Activated CD4-positive, alpha-beta T cell treated with anti-CD3 and anti-CD28 coated beads, Interleukin-2, amount 10 ng/mL, durations not matched to agents 7 days and 5 days (primary cell): ENCODE data around the gene MOB3B. TPM values are rescaled to one million over a fixed set of nuclear protein-coding genes. Genes with fewer than 3 reads are reported as not detected.

Experiments used
- CTCF ChIA-PET: fragments of 350-600 bp; sonication (Branson Sonifier 250); formaldehyde crosslinking; loops from one replicate; lab custom pipeline; 2021; ENCODE audit warnings: antibody characterized with exemption; lab: Charles Lee
- POLR2A ChIA-PET: fragments of 350-600 bp; sonication (Branson Sonifier 250); formaldehyde crosslinking; loops from one replicate; lab custom pipeline; 2021; ENCODE audit warnings: antibody characterized with exemption; lab: Charles Lee
- DNase-seq: peaks from one replicate; pipeline ENCODE4 v3.0.0-alpha.2; 2020
- H3K27ac Mint-ChIP-seq: one replicate; pipeline ENCODE4 v1.8.0; 2021; ENCODE audit warnings: mild to moderate bottlenecking, moderate library complexity, mixed read lengths
- H3K27me3 Mint-ChIP-seq: one replicate; pipeline ENCODE4 v1.8.0; 2021; ENCODE audit warnings: mixed read lengths
- H3K36me3 Mint-ChIP-seq: one replicate; pipeline ENCODE4 v1.8.0; 2021; ENCODE audit warnings: low read depth, mixed read lengths
- H3K4me1 Mint-ChIP-seq: one replicate; pipeline ENCODE4 v1.8.0; 2021; ENCODE audit warnings: mixed read lengths
- H3K4me3 Mint-ChIP-seq: one replicate; pipeline ENCODE4 v1.8.0; 2021; ENCODE audit warnings: mild to moderate bottlenecking, moderate library complexity, mixed read lengths
- H3K9me3 Mint-ChIP-seq: one replicate; pipeline ENCODE4 v1.8.0; 2021; ENCODE audit warnings: mixed read lengths
- total RNA-seq, 2 experiments: library from RNA; stranded (reverse); gene quantifications; one replicate each; pipeline ENCODE4 v1.2.3, GENCODE V29; 2021

The MOB3B gene
- total RNA-seq, 2 experiments from 2014 or later: 0.62 to 0.71 TPM

DNA sequence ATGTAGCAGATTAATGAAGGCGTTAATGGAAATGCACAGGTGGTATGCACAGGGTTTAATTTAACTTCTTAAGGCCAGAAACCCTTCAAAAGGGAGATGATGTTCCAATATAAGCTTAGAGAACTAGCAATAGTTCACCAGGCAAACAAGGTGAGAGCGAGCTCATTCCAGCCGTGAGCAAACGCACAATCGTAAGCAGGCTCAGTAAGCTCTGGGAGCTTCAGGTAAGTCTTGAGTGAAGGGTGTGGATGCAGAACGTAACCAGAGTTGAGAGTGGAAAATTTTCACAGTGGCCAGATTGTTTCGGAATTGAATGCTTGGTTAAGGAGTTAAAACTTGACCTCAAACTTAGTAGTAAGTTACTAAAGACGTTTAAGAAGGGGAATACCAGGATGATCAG, 238.3 kb downstream of the MOB3B start:
- no peaks in the 10 kb centered on the region for H3K36me3 Mint-ChIP-seq
- CTCF ChIA-PET: no interaction called here
- POLR2A ChIA-PET: no interaction called here

GRCh38 chr9:27282269-27282668, 247.3 kb downstream of the MOB3B start:
- Mint-ChIP-seq H3K4me3 (no peak overlapping the region), H3K4me1 (no peaks in the 10 kb centered on the region), H3K9me3 (no peaks in the 10 kb centered on the region), H3K36me3 (no peaks in the 10 kb centered on the region), H3K27me3 (peaks cover 15% of the 10 kb centered on the region), H3K27ac (no peak overlapping the region)
- ChIA-PET CTCF (no interaction called here), POLR2A (no interaction called here)
- DNase-seq: no peak

More for the DNA sequence above, 238.3 kb downstream of the MOB3B start:
- H3K27me3 Mint-ChIP-seq: peaks cover 12% of the 10 kb centered on the region
- no peak overlapping the region for H3K27ac Mint-ChIP-seq
- no peak for DNase-seq
- no peaks in the 10 kb centered on the region for H3K4me1 Mint-ChIP-seq
- no peaks in the 10 kb centered on the region for H3K9me3 Mint-ChIP-seq
- no peak overlapping the region for H3K4me3 Mint-ChIP-seq

GRCh38 chr9:27280860-27281259, 248.8 kb downstream of the MOB3B start:
- Mint-ChIP-seq H3K4me3 (no peak overlapping the region), H3K36me3 (no peaks in the 10 kb centered on the region), H3K27me3 (peaks cover 10% of the 10 kb centered on the region), H3K4me1 (peaks cover 2% of the 10 kb centered on the region), H3K9me3 (no peaks in the 10 kb centered on the region), H3K27ac (no peak overlapping the region)
- ChIA-PET POLR2A (no interaction called here), CTCF (no interaction called here)
- no peak for DNase-seq

- no peak for DNase-seq
- POLR2A ChIA-PET: no interaction called here
- Mint-ChIP-seq H3K27me3 (peaks cover 10% of the 10 kb centered on the region), H3K4me1 (peaks cover 2% of the 10 kb centered on the region), H3K4me3 (no peak overlapping the region), H3K36me3 (no peaks in the 10 kb centered on the region), H3K9me3 (no peaks in the 10 kb centered on the region), H3K27ac (no peak overlapping the region)
- CTCF ChIA-PET: no interaction called here
Measured at GRCh38 chr9:27280249-27280648, 249.4 kb downstream of the MOB3B start.

GRCh38 chr9:27279611-27280010, 250.0 kb downstream of the MOB3B start:
- Mint-ChIP-seq H3K9me3 (no peaks in the 10 kb centered on the region), H3K27me3 (peaks cover 10% of the 10 kb centered on the region), H3K4me3 (no peak overlapping the region), H3K36me3 (no peaks in the 10 kb centered on the region), H3K4me1 (peaks cover 2% of the 10 kb centered on the region), H3K27ac (no peak overlapping the region)
- DNase-seq: no peak
- CTCF ChIA-PET: interaction anchor here (1.2 kb wide), 1 partner anchor 10 kb away, joined by 4 read pairs; no protein-coding TSS in a partner anchor
- POLR2A ChIA-PET: no interaction called here

DNA sequence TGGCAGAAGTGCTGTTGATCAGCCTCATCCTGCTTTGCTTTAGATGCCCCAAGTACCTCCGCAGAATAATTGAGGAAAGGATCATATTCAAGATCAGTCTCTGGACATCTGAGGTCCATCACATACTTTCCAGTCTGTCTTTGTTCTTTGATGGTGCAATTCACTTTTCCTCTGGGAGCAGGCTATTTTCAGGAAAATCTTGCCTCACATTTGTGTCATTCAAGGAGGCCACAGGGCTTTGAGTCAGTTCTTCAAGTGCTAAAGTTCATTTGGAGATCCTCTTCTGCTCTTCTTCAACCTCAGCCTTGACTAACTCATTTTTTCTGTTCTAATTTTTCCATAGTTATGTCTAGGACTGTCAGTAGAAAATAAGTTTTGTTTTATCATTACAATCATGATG, 251.2 kb downstream of the MOB3B start:
- CTCF ChIA-PET: no interaction called here
- POLR2A ChIA-PET: no interaction called here
- Mint-ChIP-seq H3K4me1 (peaks cover 2% of the 10 kb centered on the region), H3K9me3 (no peaks in the 10 kb centered on the region), H3K27me3 (peaks cover 8% of the 10 kb centered on the region), H3K27ac (no peak overlapping the region), H3K36me3 (no peaks in the 10 kb centered on the region), H3K4me3 (no peak overlapping the region)
- no peak for DNase-seq

DNA sequence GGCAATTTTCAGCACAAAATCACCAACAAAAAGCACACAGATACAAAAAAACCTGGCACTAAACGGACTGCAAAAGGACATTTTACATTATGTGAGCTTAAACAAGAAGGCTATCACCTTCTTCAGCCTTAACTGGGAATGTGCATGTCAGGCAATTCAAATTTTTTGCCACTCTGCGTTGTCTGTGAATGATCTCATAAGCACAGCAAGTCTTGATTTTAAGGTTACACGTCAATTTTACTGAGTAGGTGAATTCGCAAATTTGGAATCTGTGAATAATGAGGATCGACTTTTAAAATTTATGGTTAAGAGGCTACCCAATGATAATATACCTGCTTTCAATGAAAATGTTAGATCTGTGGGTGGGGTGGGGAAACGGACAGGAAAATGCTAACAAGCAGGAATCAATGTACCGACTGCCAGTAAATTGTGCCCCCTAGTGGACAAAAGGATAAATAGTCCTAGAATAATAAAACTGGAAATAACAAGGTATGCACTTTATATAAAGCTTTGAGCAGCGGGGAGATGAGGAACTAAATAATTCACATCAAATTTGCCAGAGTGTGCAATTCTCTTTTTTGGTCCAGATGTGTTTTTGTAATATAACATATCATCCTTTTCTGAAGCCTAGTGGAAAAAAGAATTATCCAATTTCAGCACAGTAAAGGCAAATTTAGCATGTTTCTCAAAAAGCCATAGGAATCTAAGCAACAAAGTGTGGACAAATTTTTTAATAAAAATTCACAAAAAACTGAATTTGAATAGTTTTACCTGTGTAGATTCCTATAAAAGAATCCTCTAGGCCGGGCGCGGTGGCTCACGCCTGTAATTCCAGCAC, 253.2 kb downstream of the MOB3B start:
- POLR2A ChIA-PET: no interaction called here
- CTCF ChIA-PET: no interaction called here
- H3K27ac Mint-ChIP-seq: no peak overlapping the region

More for the DNA sequence above, 253.2 kb downstream of the MOB3B start:
- Mint-ChIP-seq H3K9me3 (no peaks in the 10 kb centered on the region), H3K36me3 (no peaks in the 10 kb centered on the region), H3K4me3 (no peak overlapping the region), H3K4me1 (peaks cover 2% of the 10 kb centered on the region), H3K27me3 (peaks cover 6% of the 10 kb centered on the region)
- DNase-seq: peak; percentile 16

Other genes starting within 250 kb of the MOB3B start
- gene EQTN, start 232.7 kb downstream of the MOB3B start, total RNA-seq: not detected
- gene IFNK, start 5.5 kb downstream of the MOB3B start, total RNA-seq: not detected
- 10 to 100 TPM; 12.9 to 13.3 TPM for gene C9orf72, start 43.7 kb upstream of the MOB3B start, total RNA-seq